T-helper 1 cell (primary cell): ENCODE data around the gene DAPK1.

ENCODE experiments used
- DNase-seq, 5 donors: peaks; one replicate each; pipeline ENCODE4 v3.0.0-alpha.2; 2012 to 2020
- total RNA-seq, 4 donors: gene quantifications; one replicate each; lab custom pipeline; 2026; lab: John Stamatoyannopoulos, UW

Gene DAPK1
- total RNA-seq, result 0 to 0.15 (median 0) reads per million in 4 donors

DNA sequence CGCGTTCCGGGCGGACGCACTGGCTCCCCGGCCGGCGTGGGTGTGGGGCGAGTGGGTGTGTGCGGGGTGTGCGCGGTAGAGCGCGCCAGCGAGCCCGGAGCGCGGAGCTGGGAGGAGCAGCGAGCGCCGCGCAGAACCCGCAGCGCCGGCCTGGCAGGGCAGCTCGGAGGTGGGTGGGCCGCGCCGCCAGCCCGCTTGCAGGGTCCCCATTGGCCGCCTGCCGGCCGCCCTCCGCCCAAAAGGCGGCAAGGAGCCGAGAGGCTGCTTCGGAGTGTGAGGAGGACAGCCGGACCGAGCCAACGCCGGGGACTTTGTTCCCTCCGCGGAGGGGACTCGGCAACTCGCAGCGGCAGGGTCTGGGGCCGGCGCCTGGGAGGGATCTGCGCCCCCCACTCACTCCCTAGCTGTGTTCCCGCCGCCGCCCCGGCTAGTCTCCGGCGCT lies at the start of gene DAPK1:
DAPK1 (plus strand) TSS at position 264 of the 442 bp plus-strand sequence. CDS start 1,211 bp downstream, outside the sequence.
- peak in 1 of 5 donors; percentile 15 for DNase-seq

DNA sequence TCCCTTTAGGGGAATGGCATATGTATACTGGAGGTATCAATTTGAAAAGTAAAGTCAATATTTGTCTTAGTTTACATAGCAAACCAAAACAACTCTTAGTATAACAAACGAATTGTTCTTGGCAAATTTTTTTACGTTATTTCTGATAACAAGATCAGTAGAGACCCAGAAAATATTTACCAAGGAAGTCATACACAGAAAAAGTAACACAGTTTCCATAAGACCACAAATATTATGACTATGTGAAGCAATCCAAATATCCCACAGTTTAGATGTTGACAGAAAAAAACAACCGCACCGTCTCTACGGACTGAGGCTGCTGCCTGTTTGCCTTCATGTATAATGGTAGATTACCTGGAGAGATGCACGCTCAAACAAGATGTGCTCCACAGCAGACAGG lies 46.5 kb upstream of the DAPK1 start:
- no peak for DNase-seq

DNA sequence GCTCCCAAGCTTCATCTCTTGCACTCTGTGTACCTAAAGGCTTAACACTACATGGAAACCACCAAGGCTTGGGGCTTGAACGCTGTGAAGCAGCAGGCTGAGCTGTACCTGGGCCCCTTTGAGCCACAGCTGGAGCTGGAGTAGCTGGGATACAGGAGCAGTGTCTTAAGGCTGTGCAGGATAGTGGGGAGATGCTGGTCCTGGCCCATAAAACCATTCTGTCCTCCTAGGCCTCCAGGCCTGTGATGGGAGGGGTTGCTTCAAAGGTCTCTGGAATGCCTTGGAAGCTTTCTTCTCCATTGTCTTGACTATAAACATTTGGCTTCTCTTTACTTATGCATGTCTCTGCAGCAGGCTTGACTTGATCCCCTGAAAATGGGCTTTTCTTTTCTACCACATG lies 42.3 kb upstream of the DAPK1 start:
- no peak for DNase-seq

DNA sequence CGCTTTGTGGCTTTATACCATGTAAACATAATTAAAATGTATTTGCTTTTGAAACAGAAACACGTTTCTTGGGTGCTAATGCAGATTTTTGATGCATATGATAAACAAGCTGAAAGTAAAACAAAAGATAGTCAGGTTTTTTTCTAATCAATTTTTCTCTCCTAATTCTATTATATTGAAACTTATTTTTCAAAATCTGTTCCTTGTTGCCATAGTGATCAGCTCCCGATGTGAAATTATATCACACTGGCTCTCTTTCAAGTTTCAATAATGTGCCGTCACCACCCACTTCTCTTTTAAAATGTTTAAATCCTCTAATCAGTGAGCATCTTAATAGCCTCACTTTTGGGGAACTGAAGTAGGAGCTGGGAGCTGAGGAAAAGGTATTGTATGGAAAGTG lies 36.4 kb upstream of the DAPK1 start:
- DNase-seq, result no peak

DNA sequence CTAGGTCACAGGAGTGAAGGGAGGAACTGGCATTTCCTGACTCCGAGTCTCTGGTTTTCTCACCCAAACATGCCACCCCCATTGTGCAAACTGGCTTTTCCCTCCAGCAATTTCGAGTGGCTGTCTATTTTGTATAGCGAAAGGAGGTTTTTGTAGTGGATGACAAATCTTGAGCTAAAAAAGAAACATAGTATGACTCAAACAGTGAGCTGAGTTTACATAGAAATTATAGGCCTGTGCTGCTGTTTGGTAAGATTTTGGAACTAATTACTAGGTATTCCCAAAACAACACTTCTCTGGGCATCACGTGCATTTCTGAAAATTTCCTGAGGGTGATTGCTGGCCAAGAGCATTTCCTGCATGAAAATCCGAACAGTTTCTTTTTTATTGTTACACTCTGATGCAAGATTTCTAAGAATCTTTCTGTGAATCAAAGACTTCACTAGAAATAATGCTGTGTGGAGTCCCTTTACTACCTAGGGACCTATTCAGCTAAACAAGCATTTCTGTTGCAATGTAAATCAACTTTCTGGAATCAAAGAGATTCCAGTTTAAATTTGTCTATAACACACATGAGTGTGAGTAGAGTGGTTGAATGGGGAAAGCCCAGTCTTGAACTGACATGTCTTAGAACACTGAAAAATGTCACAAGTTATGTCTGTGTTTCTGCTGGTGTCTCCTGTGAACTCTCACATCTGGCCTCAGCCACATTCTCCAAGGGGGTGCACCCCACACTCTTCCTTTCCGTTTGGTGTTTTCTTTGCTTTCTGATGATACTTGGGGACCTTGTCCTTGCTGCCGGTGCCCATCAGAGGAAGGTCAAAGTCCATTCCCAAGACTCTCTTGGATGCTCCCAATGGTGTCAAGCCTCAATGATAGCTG lies 33.3 kb upstream of the DAPK1 start:
- peak in 1 of 5 donors; percentile 67 for DNase-seq

DNA sequence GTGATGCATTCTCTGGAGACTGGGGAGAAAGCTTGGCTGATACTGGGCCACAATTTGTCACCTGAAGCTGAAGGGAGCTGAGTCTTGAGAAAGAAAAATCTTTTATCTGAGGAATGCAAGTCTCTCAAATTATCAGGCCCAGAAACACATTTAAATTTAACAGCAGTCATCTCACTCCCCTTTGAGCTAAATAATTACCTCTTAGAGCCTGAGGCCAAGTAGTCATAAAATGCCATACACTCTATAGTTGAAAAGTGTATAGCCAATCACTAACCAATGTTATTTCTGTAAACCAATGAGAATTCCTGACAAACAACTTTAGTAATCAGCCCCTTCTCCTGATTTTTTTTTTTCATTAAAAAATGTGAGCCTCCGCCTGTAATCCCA lies 32.7 kb upstream of the DAPK1 start:
- DNase-seq, result no peak

DNA sequence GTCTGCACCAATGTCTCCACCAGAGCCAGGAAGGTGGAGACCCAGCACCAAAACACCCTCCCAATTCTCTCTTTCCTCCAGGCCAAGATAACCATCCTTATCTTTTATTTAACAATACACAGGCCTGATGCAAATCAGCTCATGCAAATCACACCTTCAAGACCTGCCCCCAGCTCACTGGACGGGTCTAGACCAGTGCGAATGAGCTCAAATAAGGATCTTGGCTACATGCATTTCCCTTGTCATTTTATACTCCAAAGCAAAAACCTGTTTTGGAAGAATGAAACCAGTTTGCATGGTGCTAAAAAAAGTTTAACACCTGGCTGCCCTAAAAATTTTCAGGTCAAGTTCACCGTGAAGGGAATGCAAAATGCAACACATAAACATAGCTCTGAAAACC lies 31.9 kb upstream of the DAPK1 start:
- no peak for DNase-seq

DNA sequence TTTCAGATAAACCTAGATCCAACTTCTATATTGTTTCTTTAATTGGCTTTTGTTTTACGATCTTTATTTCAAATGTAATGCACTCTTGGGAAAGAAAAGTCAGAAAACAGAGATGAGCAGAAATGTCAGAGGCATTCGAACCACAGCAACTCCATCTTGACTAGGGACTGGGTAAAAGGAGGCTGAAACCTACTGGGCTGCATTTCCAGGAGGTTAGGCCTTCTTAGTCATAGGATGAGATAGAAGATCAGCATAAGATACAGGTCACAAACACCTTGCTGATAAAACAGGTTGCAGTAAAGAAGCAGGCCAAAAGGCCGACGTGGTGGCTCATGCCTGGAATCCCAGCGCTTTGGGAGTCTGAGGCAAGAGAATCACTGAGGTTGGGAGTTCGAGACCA lies 30.5 kb upstream of the DAPK1 start:
- no peak for DNase-seq

DNA sequence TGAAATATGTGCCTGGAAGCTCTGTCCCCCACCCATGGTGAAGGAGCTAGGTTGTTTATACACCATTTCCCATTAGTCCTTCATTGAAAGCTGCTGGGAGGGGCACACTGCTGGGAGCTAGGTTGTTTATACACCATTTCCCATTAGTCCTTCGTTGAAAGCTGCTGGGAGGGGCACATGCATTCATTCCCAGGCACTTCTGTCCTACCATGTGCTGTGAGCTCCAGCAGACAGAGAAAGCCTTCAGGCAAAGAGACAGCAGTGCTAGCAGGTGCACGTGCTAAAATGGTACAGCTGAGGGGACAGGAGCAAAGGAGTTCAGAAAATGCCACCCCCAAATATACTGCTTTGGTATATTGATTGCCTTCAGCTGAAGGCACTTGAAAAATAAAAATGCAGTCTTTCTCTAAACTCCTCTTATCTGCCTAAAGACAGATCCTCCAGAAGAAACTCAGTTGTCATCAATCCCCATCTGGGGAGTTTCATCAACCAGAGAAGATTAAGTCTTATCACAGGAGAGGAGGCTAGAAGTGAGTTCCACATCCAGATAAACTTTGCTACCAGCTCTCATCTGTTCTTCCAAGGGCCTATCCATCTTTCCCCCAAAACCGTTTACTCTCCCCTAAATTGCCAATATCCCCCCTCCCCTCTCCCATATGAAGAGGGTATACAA lies 27.7 kb upstream of the DAPK1 start:
- no peak for DNase-seq

DNA sequence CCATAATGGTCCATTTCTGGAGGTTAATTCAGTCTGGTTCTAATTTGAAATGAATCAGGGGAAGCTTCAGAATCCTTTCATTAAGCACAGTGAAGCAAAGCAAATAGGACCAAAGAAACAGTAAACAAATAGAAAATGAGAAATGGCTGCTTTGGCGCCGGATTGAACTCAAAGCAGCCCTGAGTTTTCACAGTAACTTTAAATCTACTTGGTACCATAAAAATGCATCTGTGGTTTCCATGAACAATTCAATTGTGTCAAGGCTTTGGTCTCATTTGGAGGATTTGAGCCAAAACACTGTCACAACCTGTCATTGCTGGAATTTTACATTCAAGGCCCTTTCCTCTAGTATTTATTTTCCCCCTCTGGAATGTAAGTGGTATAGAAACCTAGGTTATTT lies 25.9 kb upstream of the DAPK1 start:
- no peak for DNase-seq

DNA sequence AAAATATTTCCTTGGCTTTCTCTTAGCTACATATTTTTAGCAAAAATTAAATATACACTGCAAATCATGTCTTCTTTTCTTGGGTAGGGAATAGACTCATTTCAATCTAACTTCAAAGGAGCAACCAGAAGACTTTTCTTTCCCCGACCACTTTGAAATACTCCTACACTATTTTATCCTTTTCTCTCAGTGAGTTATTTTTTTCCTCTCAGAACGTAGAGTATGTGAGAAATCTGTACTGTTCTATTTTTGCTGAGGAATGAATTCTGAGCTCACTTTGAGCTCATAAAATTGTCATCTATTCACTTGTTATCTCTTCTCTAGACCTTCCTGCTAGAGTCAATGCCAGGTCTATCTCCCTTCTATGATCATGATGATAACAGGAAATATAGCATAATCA lies 22.2 kb upstream of the DAPK1 start:
- no peak for DNase-seq

DNA sequence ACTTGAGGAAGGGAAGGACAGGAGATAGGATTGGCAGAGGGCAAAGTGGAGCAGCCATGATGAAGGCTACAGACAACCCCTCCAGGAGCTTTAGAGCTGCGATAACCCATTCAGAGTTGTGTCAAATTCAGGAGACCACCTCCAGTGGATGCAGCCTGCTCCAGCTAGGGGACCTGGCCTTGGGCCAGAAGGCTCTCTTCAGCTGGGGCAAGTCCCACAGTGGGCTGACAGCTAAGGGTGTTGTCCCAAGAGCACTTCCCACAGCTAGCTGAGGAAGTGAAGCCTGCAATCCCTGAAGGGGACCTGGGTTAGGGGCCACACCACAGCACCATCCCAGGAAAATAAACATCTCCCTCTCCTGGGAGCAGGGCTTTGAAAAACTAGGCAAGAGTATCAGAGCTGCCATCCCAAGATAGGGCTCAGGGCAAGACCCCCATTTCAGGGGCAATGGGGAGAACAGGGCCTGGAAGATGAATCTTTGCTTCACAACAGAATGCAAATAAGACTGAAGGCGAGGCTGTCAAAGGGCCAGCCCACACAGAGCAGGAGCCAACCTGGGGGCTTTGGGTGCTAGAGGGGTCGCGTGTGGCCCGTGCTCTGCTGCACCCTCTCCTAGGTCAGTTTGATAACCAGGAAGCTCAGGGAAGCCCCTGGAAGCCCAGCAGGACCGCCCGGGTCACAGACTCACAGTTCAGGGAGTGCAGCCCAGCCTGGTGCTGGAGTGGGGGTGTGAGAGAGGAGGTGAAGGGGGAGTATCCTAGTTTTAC lies 19.3 kb upstream of the DAPK1 start:
- no peak for DNase-seq

DNA sequence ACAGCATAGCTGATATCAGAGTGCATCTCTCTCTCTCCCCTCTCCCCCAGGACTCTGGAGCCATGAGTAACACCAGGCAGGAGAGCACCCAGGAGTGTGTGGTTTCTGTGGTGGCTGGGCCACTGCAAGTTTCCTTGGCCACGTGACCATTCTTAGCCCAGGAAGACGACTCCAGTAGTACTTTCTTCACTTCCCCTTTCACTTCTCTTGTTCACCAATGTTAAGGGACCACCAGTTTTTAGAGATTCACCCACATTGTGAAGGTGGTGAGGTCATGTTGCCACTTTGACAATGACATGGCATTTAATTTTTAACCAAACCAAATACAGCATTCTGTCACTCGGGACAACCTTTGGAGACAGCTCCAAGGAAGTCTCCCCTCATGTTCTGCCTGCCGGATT lies 17.9 kb upstream of the DAPK1 start:
- DNase-seq, result no peak

DNA sequence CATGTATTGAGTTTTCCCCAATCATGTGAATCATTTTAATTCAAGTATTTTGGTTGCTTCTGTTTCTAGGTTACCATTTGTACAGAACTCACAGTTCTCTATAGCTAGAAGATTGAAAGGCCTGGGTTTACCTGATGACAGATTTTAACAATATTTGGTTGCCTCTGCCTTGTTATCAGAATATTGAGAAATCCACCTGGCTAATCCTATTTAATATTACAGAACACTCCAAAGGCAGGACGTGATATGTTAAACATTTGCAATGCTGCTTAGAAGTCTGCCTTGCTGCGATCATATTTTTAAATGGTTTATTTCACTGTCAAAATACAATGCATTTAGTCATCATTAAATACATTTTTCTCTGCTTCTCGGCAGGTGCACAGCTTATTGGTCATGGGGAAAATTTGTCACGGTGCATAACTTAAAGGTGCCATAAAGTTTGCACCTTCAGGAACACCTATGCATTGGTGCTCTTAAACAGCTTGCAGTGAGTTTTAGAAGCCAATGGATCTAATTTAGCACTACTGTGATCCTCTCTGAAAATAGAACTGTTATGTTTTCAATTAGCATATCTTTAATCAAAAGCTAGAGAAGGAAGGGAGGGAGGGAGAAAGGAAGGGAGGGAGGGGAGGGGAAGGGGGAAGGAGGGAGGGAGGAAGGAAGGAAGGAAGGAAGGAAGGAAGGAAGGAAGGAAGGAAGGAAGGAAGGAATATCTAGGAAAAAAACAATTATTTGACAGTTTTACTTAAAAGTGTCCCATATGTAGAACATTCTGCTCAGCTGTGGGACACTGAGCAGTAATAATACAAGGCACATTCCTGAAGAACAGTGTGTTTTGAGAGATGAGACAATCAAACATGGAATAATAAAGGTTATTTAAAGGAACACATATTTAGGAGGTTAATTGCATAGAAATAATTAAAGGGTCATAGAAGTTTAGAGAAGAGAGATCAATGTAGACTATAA lies 15.5 kb upstream of the DAPK1 start:
- DNase-seq, result no peak

DNA sequence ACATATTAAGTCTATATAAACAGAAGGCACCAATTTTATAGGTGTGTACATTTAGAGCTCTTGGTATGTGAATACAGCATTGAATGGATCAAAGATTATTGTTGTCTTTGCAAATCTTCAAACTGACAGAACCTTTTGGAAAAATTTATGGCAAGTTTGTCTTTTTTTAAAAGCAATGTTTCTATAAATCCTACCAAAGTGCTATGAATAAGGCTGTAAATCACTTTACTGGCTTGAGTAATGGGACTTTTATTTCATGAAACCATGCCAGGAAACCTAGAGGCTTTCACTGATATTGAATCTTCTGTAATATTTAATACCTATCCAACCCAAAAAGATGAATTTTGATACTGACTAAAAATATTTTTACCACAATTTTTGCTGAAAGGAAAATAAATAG lies 7.4 kb upstream of the DAPK1 start:
- DNase-seq, result no peak

DNA sequence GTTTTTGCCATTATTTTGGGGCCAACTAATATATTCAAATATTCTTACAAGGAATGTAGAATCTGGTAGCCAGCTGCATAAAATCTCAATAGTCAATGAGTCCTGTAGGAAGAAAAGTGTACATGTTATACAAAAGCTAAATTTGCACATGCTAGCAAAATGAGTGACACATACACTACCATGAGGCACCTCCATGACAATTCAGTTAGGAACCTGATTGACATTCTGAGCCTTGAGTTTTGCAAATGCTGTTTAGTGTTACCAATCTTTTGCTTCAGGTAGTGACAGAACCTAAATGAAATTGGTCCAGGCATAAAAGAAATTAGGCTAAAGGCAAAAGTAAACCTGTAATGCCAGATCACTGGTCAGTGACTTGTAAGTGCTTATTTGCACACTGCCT lies 6.8 kb upstream of the DAPK1 start:
- DNase-seq, result no peak

DNA sequence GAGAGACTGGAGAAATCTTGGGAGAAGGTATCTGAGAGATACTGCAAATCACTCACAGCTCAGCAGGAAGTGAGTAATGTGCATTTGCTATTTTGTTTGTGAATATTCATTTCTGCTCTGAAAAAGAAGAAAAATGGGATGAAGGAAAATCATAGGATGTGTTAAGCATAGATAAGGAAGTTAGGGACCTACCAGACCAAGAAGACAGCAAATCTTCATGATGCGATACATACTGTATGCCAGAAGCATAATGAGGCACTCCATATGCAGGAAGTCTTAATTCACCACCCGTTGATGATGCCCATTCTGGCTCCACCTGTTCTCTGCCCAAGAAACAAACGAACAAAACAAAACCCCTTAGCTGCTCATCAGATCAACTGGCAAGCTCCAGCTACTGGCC lies 6.1 kb upstream of the DAPK1 start:
- no peak for DNase-seq

DNA sequence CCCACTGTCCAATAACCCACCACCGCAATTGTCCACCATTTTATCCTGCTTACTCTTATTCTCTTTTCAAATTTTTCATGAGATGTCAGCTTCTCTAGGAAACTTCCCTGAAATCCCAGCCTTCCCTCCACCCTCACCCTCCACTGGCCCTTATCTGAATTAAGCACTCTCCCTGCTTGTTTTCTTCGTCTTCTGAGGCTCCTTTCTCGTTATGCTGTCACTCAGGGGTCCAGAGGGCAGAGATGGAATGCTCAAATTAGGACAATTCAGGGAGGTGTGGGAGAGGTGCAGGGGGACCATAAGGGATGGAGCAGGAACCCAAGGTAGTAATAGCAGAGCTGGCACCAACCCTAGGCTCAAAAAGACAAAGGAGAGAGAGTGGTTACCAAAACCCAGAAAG lies 5.0 kb upstream of the DAPK1 start:
- no peak for DNase-seq

DNA sequence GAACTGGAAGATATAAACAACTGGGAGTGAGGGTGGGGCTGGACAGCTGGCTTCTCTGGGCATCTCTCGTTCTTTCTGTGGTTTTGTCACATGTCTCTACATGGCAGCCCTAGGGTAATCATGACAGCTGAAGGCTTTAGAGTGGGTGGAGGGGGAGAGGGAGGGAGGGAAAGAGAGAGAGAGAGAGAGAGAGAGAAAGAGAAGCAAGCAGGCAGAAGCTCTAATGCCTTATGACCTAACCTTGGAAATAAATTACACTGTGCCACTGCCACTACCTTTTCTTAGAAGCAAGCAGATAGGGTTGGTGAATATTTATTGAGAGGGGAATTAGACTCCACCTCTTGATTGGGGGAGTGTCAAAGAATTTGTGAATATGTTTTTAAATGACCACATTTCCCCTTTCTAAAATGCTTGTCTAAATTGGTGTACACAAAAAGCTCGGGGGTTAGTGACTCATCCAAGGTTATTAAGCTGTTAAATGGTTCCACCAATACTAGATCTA lies 2.6 kb upstream of the DAPK1 start:
- no peak for DNase-seq

DNA sequence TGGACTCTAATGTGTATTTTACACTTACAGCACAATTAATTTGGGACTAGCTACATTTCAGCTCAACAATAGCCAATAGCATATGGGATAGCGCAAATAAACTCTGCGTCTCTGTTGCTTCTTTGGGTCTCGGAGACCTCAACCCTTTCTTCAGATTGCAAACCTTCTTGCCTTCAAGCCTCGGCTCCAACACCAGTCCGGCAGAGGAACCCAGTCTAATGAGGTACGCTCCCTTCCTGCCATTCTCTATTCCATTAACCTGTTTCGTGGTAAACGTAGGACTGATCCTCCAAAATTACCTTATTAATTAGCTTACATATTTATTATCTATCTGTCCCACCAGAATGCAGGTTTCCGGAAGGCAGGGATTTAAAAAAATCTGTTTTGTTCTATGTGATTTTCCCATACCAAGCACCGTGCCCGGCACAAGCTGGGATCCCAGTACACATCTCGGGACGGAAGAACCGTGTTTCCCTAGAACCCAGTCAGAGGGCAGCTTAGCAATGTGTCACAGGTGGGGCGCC lies 525 bp upstream of the DAPK1 start:
- DNase-seq, result no peak

DNA sequence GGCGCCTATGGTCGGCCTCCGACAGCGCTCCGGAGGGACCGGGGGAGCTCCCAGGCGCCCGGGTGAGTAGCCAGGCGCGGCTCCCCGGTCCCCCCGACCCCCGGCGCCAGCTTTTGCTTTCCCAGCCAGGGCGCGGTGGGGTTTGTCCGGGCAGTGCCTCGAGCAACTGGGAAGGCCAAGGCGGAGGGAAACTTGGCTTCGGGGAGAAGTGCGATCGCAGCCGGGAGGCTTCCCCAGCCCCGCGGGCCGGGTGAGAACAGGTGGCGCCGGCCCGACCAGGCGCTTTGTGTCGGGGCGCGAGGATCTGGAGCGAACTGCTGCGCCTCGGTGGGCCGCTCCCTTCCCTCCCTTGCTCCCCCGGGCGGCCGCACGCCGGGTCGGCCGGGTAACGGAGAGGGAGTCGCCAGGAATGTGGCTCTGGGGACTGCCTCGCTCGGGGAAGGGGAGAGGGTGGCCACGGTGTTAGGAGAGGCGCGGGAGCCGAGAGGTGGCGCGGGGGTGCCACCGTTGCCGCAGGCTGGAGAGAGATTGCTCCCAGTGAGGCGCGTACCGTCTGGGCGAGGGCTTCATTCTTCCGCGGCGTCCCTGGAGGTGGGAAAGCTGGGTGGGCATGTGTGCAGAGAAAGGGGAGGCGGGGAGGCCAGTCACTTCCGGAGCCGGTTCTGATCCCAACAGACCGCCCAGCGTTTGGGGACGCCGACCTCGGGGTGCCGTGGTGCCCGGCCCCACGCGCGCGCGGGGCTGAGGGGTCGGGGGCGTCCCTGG lies 561 bp downstream of the DAPK1 start:
- no peak for DNase-seq
